ENCODE data around the gene FMO1. TPM values are rescaled to one million over a fixed set of nuclear protein-coding genes. Genes with fewer than 3 reads are reported as not detected.
"Not testable (repeated sequence)": the region's sequence is repeated elsewhere in the genome, so short reads cannot be mapped to it uniquely, and the experiment has no call there.

FMO1 gene
- total RNA-seq, 1 donor, result 0.18 TPM

GRCh38 chr1:171279234-171279633 is 30.9 kb downstream of the FMO1 start:
- TF ChIP-seq CTCF (IDR thresholded peaks at IDR 0.05; ENCODE audit: insufficient read depth, low read length), result no peak
- DNase-seq (ENCODE audit: low read depth), result no peak
- H3K4me3 ChIP-seq (ENCODE audit: low read depth, low read length), result no peak overlapping the region

DNA sequence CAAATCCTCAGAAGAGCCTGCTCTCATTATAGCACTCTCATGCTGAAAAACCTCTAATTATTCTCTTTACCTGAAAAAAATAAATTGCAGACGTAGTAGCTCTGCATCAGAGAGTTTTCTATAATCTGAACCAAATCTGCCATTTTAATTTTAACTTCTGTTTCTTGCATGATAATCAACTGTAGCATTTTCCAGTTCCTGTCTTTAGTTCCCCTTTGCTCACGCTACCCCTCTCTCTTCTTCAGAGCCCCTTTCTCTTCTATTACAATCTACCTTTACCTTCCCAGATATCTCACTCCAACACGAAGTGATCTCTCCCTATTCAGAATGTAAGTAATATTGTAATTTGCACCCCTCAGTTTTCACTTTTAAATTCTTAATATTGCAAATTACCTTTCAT is 31.4 kb downstream of the FMO1 start:
- no peak overlapping the region for H3K4me3 ChIP-seq (ENCODE audit: low read depth, low read length)
- DNase-seq (ENCODE audit: low read depth), result no peak
- TF ChIP-seq CTCF (IDR thresholded peaks at IDR 0.05; ENCODE audit: insufficient read depth, low read length), result no peak

- no peak for TF ChIP-seq CTCF (IDR thresholded peaks at IDR 0.05; ENCODE audit: insufficient read depth, low read length)
Measured at GRCh38 chr1:171280599-171280998, 32.3 kb downstream of the FMO1 start.

GRCh38 chr1:171286032-171286705 is 37.9 kb downstream of the FMO1 start:
- peak; percentile 38 for DNase-seq (ENCODE audit: low read depth)
- H3K4me3 ChIP-seq (ENCODE audit: low read depth, low read length), result no peak overlapping the region
- no peak for TF ChIP-seq CTCF (IDR thresholded peaks at IDR 0.05; ENCODE audit: insufficient read depth, low read length)

More at GRCh38 chr1:171280599-171280998, 32.3 kb downstream of the FMO1 start:
- no peak for DNase-seq (ENCODE audit: low read depth)
- H3K4me3 ChIP-seq (ENCODE audit: low read depth, low read length), result no peak overlapping the region

- no peak for DNase-seq (ENCODE audit: low read depth)
Measured at GRCh38 chr1:171290621-171291020, 42.3 kb downstream of the FMO1 start.

GRCh38 chr1:171292799-171293198 is 44.5 kb downstream of the FMO1 start:
- no peak for TF ChIP-seq CTCF (IDR thresholded peaks at IDR 0.05; ENCODE audit: insufficient read depth, low read length)
- DNase-seq (ENCODE audit: low read depth), result peak; percentile 57
- H3K4me3 ChIP-seq (ENCODE audit: low read depth, low read length), result no peak overlapping the region

More at GRCh38 chr1:171290621-171291020, 42.3 kb downstream of the FMO1 start:
- TF ChIP-seq CTCF (IDR thresholded peaks at IDR 0.05; ENCODE audit: insufficient read depth, low read length), result no peak
- no peak overlapping the region for H3K4me3 ChIP-seq (ENCODE audit: low read depth, low read length)

GRCh38 chr1:171295383-171295782 is 47.1 kb downstream of the FMO1 start:
- not testable (repeated sequence) for DNase-seq (ENCODE audit: low read depth); H3K4me3 ChIP-seq (ENCODE audit: low read depth, low read length)
